ENCODE measurements around the gene CFAP45.

DNA sequence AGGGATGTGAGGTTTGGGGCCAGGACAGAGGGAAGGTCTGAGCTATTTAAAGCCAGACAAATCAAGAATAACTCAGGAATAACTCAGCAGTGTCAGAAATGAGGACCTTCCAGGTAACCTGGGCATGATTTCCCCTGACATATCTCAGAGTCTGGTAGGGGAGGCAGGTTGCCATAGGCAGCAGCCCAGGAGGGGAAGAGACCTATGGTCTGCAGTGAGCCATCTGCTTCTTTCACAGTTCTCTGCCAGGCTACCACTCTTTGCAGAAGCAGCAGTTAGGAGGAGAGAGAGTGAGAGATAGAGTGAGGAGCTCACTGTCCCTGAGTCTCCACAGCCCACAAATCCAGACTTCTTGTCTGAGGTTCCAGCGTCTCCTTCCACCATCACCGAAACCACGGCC, 31.2 kb downstream of the CFAP45 start:
- TF ChIP-seq, protein P1, sequence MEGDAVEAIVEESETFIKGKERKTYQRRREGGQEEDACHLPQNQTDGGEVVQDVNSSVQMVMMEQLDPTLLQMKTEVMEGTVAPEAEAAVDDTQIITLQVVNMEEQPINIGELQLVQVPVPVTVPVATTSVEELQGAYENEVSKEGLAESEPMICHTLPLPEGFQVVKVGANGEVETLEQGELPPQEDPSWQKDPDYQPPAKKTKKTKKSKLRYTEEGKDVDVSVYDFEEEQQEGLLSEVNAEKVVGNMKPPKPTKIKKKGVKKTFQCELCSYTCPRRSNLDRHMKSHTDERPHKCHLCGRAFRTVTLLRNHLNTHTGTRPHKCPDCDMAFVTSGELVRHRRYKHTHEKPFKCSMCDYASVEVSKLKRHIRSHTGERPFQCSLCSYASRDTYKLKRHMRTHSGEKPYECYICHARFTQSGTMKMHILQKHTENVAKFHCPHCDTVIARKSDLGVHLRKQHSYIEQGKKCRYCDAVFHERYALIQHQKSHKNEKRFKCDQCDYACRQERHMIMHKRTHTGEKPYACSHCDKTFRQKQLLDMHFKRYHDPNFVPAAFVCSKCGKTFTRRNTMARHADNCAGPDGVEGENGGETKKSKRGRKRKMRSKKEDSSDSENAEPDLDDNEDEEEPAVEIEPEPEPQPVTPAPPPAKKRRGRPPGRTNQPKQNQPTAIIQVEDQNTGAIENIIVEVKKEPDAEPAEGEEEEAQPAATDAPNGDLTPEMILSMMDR (IDR thresholded peaks at IDR 0.05): no peak
- no peak for TF ChIP-seq POLR2A (IDR thresholded peaks at IDR 0.05)
